Measurements from ENCODE around the gene SNTG2. TPM values are rescaled to one million over a fixed set of nuclear protein-coding genes. Genes with fewer than 3 reads are reported as not detected.
"Not testable (repeated sequence)": the region's sequence is repeated elsewhere in the genome, so short reads cannot be mapped to it uniquely, and the experiment has no call there.

The SNTG2 gene
- total RNA-seq, 1 donor from 2014 or later: 7.7 TPM

DNA sequence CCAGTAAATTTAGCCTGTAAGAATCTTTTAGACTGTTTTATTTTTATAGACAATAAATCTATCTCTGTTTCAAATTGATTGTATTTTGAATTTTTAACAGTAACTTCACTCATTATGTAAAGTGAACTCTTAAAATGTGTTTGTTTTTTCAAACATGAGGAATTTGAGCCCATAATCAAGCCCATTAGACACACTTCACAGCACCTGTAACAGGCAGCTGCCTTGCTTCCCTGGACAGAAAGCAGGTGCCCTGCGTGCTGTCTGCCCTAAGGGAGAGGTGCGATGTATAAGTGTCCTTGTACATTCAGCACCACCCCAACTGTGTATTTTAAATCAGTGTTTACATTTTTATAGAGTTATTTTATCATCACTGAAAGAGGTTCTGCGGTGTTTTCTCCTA, 276.1 kb downstream of the SNTG2 start:
- H3K9me3 Mint-ChIP-seq (ENCODE audit: unreplicated experiment): peaks cover 11% of the 10 kb centered on the region
- H3K27me3 Mint-ChIP-seq (ENCODE audit: unreplicated experiment): peaks cover 13% of the 10 kb centered on the region
- H3K36me3 Mint-ChIP-seq (ENCODE audit: unreplicated experiment): peaks cover 6% of the 10 kb centered on the region
- H3K27ac Mint-ChIP-seq (ENCODE audit: unreplicated experiment): no peak overlapping the region
- DNase-seq: no peak
- peaks cover 3% of the 10 kb centered on the region for H3K4me1 Mint-ChIP-seq (ENCODE audit: low read depth, unreplicated experiment)
- TF ChIP-seq, protein P1, sequence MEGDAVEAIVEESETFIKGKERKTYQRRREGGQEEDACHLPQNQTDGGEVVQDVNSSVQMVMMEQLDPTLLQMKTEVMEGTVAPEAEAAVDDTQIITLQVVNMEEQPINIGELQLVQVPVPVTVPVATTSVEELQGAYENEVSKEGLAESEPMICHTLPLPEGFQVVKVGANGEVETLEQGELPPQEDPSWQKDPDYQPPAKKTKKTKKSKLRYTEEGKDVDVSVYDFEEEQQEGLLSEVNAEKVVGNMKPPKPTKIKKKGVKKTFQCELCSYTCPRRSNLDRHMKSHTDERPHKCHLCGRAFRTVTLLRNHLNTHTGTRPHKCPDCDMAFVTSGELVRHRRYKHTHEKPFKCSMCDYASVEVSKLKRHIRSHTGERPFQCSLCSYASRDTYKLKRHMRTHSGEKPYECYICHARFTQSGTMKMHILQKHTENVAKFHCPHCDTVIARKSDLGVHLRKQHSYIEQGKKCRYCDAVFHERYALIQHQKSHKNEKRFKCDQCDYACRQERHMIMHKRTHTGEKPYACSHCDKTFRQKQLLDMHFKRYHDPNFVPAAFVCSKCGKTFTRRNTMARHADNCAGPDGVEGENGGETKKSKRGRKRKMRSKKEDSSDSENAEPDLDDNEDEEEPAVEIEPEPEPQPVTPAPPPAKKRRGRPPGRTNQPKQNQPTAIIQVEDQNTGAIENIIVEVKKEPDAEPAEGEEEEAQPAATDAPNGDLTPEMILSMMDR (IDR thresholded peaks at IDR 0.05; ENCODE audit: partially characterized antibody, unreplicated experiment): no peak
- no peak overlapping the region for H3K4me3 Mint-ChIP-seq (ENCODE audit: unreplicated experiment)

DNA sequence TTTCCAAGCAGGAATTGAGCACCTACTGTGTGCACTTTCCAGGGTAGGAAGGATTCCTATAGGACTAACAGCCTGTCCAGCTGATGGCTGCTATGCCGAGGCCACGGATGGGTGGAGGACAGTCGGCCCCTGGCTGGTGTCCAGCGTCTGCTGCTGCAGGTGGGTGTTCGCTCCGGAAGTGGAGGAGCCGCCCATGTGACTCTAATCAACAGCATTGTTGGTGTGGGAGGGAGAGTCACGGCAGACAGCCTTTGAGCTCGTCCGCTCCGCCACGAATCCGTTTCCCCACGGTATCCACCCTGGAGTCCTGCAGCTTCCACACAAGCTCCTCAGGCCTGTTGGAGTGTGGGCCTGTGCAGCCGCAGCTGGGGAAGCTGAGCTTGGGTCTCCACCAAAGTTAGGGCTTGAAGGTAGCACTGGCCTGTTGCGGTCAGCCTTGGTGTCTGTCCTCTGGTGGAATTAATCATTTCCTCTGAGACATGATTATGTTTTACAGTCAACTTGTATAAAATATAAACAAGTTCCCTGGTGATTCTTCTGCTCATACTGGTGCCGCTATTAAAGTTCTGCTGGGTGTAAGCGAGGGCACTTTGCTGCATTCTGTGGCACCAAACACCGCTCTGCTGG, 276.7 kb downstream of the SNTG2 start:
- no peaks in the 10 kb centered on the region for H3K4me1 Mint-ChIP-seq (ENCODE audit: low read depth, unreplicated experiment)

DNA sequence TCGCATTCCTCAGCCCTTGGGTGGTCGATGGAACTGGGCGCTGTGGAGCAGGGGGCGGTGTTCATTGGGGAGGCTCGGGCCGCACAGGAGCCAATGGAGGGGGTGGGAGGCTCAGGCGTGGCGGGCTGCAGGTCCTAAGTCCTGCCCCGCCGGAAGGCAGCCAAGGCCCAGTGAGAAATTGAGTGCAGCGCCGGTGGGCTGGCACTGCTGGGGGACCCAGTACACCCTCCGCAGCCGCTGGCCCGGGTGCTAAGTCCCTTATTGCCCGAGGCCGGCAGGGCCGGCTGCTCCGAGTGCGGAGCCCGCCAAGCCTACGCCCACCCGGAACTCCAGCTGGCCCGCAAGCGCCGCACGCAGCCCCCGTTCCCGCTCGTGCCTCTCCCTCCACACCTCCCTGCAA, 278.9 kb downstream of the SNTG2 start:
- not testable (repeated sequence) for H3K4me1 Mint-ChIP-seq (ENCODE audit: low read depth, unreplicated experiment); H3K36me3 Mint-ChIP-seq (ENCODE audit: unreplicated experiment); H3K9me3 Mint-ChIP-seq (ENCODE audit: unreplicated experiment); H3K4me3 Mint-ChIP-seq (ENCODE audit: unreplicated experiment); H3K27ac Mint-ChIP-seq (ENCODE audit: unreplicated experiment); H3K27me3 Mint-ChIP-seq (ENCODE audit: unreplicated experiment); DNase-seq

More for the DNA sequence above, 276.7 kb downstream of the SNTG2 start:
- Mint-ChIP-seq H3K36me3 (ENCODE audit: unreplicated experiment) (no peaks in the 10 kb centered on the region), H3K27me3 (ENCODE audit: unreplicated experiment) (peaks cover 7% of the 10 kb centered on the region), H3K9me3 (ENCODE audit: unreplicated experiment) (peaks cover 6% of the 10 kb centered on the region), H3K4me3 (ENCODE audit: unreplicated experiment) (no peak overlapping the region), H3K27ac (ENCODE audit: unreplicated experiment) (no peak overlapping the region)
- TF ChIP-seq, protein P1 (IDR thresholded peaks at IDR 0.05; ENCODE audit: partially characterized antibody, unreplicated experiment): no peak
- no peak for DNase-seq

DNA sequence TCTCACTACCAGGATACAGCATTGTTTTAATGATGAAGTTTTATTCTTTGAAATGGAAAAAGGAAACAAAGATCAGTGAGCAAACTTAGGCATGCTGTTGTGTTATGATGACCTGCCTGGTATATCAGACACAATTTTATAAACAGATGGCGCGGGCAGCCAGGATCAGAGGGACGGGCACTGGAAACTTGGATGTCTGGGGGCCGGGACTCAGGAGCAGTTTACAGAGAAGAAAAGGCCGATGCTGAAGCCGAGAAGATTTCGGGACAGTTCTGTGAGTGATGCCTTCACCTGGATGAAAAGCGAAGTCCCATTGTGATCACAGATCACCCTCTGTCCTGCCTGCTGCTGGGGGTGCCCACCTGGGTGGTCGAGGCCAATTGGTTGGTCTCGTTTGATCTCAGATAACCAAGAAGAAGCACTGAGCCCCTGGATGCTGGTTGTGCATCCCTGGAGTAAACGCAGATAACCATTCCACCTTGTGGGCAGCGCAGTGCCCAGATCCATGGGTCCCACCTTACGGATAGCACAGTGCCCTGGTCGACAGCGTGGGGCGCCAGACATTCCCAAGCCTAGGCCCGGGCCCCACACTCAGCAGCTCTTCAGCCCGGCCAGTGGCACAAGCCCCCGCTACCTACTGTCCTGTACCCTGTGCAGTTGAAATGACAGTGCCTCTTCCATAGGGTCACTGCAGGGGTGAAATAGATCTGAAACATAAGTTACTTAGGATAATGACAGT, 279.7 kb downstream of the SNTG2 start:
- Mint-ChIP-seq H3K27me3 (ENCODE audit: unreplicated experiment) (no peaks in the 10 kb centered on the region), H3K4me1 (ENCODE audit: low read depth, unreplicated experiment) (no peaks in the 10 kb centered on the region), H3K4me3 (ENCODE audit: unreplicated experiment) (no peak overlapping the region), H3K36me3 (ENCODE audit: unreplicated experiment) (no peaks in the 10 kb centered on the region), H3K27ac (ENCODE audit: unreplicated experiment) (no peak overlapping the region), H3K9me3 (ENCODE audit: unreplicated experiment) (peaks cover 2% of the 10 kb centered on the region)
- TF ChIP-seq, protein P1 (IDR thresholded peaks at IDR 0.05; ENCODE audit: partially characterized antibody, unreplicated experiment): no peak
- DNase-seq: no peak

DNA sequence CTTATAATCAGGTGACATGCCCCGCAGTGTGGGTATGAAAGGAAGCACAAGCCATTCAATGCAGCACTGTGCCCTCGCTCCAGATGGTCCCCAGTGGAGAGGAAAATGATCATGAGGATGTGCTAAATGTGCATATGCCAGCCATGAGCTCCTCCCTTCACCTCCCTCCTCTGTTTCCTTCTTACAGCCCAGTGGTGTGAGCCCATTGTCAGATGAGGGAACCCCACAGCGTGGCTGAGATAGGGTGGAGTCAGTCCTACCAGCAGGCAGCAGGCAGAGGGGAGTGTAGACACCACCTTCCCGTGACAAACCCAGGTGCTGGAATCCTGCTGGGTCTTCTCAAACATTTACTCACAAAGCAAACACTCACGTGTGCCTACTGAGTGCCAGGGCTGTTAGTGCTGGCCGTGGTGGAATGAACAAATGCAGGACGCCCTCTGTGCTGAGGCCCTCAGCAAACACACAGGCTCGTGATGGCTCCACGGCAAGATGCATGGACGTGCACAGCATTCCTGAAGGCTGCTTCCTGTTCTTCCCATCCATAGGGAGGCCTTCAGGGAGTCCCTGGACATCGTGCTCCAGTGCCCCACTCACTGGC, 280.9 kb downstream of the SNTG2 start:
- Mint-ChIP-seq H3K4me1 (ENCODE audit: low read depth, unreplicated experiment) (no peaks in the 10 kb centered on the region), H3K4me3 (ENCODE audit: unreplicated experiment) (no peak overlapping the region), H3K27me3 (ENCODE audit: unreplicated experiment) (no peaks in the 10 kb centered on the region), H3K9me3 (ENCODE audit: unreplicated experiment) (peaks cover 2% of the 10 kb centered on the region), H3K27ac (ENCODE audit: unreplicated experiment) (no peak overlapping the region), H3K36me3 (ENCODE audit: unreplicated experiment) (no peaks in the 10 kb centered on the region)
- TF ChIP-seq, protein P1 (IDR thresholded peaks at IDR 0.05; ENCODE audit: partially characterized antibody, unreplicated experiment): no peak
- DNase-seq: no peak

Data from glutamatergic neuron (in vitro differentiated cells).